GM12875 (cell line): ENCODE measurements around the gene PLCG2.
A peak's percentile ranks its signal among the peaks of the same experiment; 100 is the strongest.

ENCODE experiments used
- H3K4me3 ChIP-seq: one replicate; pipeline ENCODE4 v1.5.1; 2011; ENCODE audit warnings: low read depth, low read length, control low read depth
- TF ChIP-seq, protein P1 (sequence below): IDR thresholded peaks from 2 replicates; pipeline ENCODE4 v1.5.1; 2011; ENCODE audit warnings: low read depth, mild to moderate bottlenecking, control low read depth, inconsistent platforms, low read length, moderate library complexity, borderline replicate concordance; ENCODE audit not compliant: insufficient read depth

PLCG2 gene

DNA sequence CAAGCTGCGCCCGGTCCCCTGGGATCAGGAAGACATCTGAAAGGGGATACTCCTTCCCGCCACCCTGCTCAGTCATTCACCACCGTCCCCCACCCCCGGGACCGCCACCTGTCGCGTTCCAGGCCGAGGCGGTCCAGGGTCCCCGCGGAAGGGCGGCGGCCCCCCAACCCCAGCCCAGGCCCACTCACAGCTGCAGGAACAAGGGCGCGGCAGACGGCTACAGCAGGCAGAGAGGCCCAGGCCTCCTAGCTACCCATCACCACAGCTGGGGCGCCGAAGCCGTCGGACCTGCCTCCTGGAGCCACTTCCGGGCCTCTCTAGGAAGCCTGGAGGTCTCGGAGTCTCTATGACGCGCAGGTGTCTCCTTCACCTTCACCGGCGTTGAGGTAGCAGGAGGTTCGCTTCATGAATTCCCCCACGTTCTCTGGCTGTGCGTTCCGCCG lies 232.1 kb downstream of the PLCG2 start, which contains the start of gene SDR42E1:
Gene SDR42E1 (minus strand): TSS at position 272 of the 443 bp plus-strand sequence. CDS start 10,612 bp downstream, outside the sequence.
- H3K4me3 ChIP-seq, result peak within 1 kb of the TSS; percentile 70
- TF ChIP-seq, protein P1, sequence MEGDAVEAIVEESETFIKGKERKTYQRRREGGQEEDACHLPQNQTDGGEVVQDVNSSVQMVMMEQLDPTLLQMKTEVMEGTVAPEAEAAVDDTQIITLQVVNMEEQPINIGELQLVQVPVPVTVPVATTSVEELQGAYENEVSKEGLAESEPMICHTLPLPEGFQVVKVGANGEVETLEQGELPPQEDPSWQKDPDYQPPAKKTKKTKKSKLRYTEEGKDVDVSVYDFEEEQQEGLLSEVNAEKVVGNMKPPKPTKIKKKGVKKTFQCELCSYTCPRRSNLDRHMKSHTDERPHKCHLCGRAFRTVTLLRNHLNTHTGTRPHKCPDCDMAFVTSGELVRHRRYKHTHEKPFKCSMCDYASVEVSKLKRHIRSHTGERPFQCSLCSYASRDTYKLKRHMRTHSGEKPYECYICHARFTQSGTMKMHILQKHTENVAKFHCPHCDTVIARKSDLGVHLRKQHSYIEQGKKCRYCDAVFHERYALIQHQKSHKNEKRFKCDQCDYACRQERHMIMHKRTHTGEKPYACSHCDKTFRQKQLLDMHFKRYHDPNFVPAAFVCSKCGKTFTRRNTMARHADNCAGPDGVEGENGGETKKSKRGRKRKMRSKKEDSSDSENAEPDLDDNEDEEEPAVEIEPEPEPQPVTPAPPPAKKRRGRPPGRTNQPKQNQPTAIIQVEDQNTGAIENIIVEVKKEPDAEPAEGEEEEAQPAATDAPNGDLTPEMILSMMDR, result no peak
